ENCODE measurements around the gene PACC1. TPM values are rescaled to one million over a fixed set of nuclear protein-coding genes. Genes with fewer than 3 reads are reported as not detected.
A peak's percentile ranks its signal among the peaks of the same experiment; 100 is the strongest.

Gene PACC1
- total RNA-seq, 3 donors from 2014 or later (not counting 1 experiment from before 2014, with no cell fraction given) = 5.0 to 14.2 (median 11.4) TPM

DNA sequence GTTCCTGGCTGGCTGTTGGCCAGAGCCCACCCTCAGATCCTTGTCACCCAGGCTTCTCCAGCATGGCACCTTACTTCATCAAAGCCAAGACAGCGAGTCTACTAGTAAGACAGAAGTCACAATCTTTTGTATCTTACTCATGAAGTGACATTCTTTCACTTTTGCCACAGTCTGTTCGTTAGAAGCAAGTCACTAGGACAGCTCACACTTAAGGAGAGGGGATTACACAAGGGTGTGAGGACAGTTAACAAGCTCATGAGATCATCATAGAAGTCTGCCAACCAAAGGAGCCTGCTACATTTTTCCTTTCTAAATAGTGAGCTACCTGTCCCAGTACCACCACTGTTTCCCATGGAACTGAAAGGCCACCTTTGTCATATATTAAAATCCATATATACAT lies 61.5 kb downstream of the PACC1 start:
- Mint-ChIP-seq H3K4me3 (no peak overlapping the region), H3K27me3 (ENCODE audit: low read depth in 2 of 2) (no peaks in the 10 kb centered on the region), H3K36me3 (no peaks in the 10 kb centered on the region), H3K27ac (peak overlapping the region; percentile 29 to 72), H3K4me1 (peaks cover 4 to 6% of the 10 kb centered on the region in 2 donors), H3K9me3 (no peaks in the 10 kb centered on the region)
- Histone ChIP-seq H3K27me3 (ENCODE audit: control insufficient read depth, insufficient read depth, low read length) (no peaks in the 10 kb centered on the region), H3K36me3 (ENCODE audit: control insufficient read depth, insufficient read depth, low read length) (peaks cover 62% of the 10 kb centered on the region), H3K4me1 (ENCODE audit: control insufficient read depth, insufficient read depth, low read length) (no peaks in the 10 kb centered on the region), H3K4me3 (ENCODE audit: low read length) (no peak overlapping the region), H3K9me3 (ENCODE audit: control insufficient read depth, insufficient read depth, low read length) (no peaks in the 10 kb centered on the region), H3K27ac (ENCODE audit: low read length) (no peak overlapping the region)
- ATAC-seq = no peak
- intact Hi-C loops (cut with micrococcal nuclease) = no loop called here
- WGBS (ENCODE audit: insufficient coverage) = 89% methylated on average over 2 of the region's 2 CpGs
- no peak for DNase-seq
- no peak for TF ChIP-seq CTCF (IDR thresholded peaks at IDR 0.05)

GRCh38 chr1:212351588-212352362 lies 62.9 kb downstream of the PACC1 start:
- Histone ChIP-seq H3K9me3 (ENCODE audit: control insufficient read depth, insufficient read depth, low read length) (no peaks in the 10 kb centered on the region), H3K4me1 (ENCODE audit: control insufficient read depth, insufficient read depth, low read length) (no peaks in the 10 kb centered on the region), H3K4me3 (ENCODE audit: low read length) (no peak overlapping the region), H3K27me3 (ENCODE audit: control insufficient read depth, insufficient read depth, low read length) (no peaks in the 10 kb centered on the region), H3K36me3 (ENCODE audit: control insufficient read depth, insufficient read depth, low read length) (peaks cover 61% of the 10 kb centered on the region), H3K27ac (ENCODE audit: low read length) (no peak overlapping the region)
- H3K4me1 Mint-ChIP-seq = peaks cover 4 to 12% of the 10 kb centered on the region in 2 donors
- no peak for DNase-seq
- ATAC-seq = no peak
- intact Hi-C loops (cut with micrococcal nuclease) = no loop called here
- no peaks in the 10 kb centered on the region for H3K27me3 Mint-ChIP-seq (ENCODE audit: low read depth in 2 of 2)
- H3K27ac Mint-ChIP-seq = peak overlapping the region in 1 of 2 donors; percentile 72
- H3K4me3 Mint-ChIP-seq = no peak overlapping the region
- no peaks in the 10 kb centered on the region for H3K36me3 Mint-ChIP-seq
- TF ChIP-seq CTCF (IDR thresholded peaks at IDR 0.05) = no peak
- WGBS (ENCODE audit: insufficient coverage) = 100% methylated on average over 8 of the region's 10 CpGs
- no peaks in the 10 kb centered on the region for H3K9me3 Mint-ChIP-seq

- DNase-seq (no peak), ATAC-seq (no peak)
- H3K4me1 ChIP-seq (ENCODE audit: control insufficient read depth, insufficient read depth, low read length) = no peaks in the 10 kb centered on the region
- no peaks in the 10 kb centered on the region for H3K27me3 ChIP-seq (ENCODE audit: control insufficient read depth, insufficient read depth, low read length)
- H3K36me3 ChIP-seq (ENCODE audit: control insufficient read depth, insufficient read depth, low read length) = peaks cover 53% of the 10 kb centered on the region
- Mint-ChIP-seq H3K27ac (peak overlapping the region in 1 of 2 donors; percentile 41), H3K36me3 (no peaks in the 10 kb centered on the region), H3K4me3 (no peak overlapping the region), H3K4me1 (peaks cover 0 to 13% of the 10 kb centered on the region in 2 donors), H3K27me3 (ENCODE audit: low read depth in 2 of 2) (no peaks in the 10 kb centered on the region), H3K9me3 (no peaks in the 10 kb centered on the region)
- no CpG with 5 or more reads among the region's 1 CpG for WGBS (ENCODE audit: insufficient coverage)
- no peak overlapping the region for H3K27ac ChIP-seq (ENCODE audit: low read length)
- H3K9me3 ChIP-seq (ENCODE audit: control insufficient read depth, insufficient read depth, low read length) = no peaks in the 10 kb centered on the region
- no peak overlapping the region for H3K4me3 ChIP-seq (ENCODE audit: low read length)
- no peak for TF ChIP-seq CTCF (IDR thresholded peaks at IDR 0.05)
- intact Hi-C loops (cut with micrococcal nuclease) = no loop called here
Observed at GRCh38 chr1:212346601-212347000, 68.1 kb downstream of the PACC1 start.

GRCh38 chr1:212344905-212345304 lies 69.8 kb downstream of the PACC1 start:
- ATAC-seq = no peak
- Histone ChIP-seq H3K9me3 (ENCODE audit: control insufficient read depth, insufficient read depth, low read length) (no peaks in the 10 kb centered on the region), H3K27ac (ENCODE audit: low read length) (no peak overlapping the region), H3K4me1 (ENCODE audit: control insufficient read depth, insufficient read depth, low read length) (no peaks in the 10 kb centered on the region), H3K27me3 (ENCODE audit: control insufficient read depth, insufficient read depth, low read length) (no peaks in the 10 kb centered on the region), H3K4me3 (ENCODE audit: low read length) (no peak overlapping the region), H3K36me3 (ENCODE audit: control insufficient read depth, insufficient read depth, low read length) (peaks cover 51% of the 10 kb centered on the region)
- no peaks in the 10 kb centered on the region for H3K9me3 Mint-ChIP-seq
- no peaks in the 10 kb centered on the region for H3K36me3 Mint-ChIP-seq
- H3K27ac Mint-ChIP-seq = peak overlapping the region in 1 of 2 donors; percentile 54
- no peaks in the 10 kb centered on the region for H3K27me3 Mint-ChIP-seq (ENCODE audit: low read depth in 2 of 2)
- 100% methylated on average over 3 of the region's 4 CpGs for WGBS (ENCODE audit: insufficient coverage)
- H3K4me3 Mint-ChIP-seq = no peak overlapping the region
- no peak for DNase-seq
- peaks cover 13 to 25% of the 10 kb centered on the region in 2 donors for H3K4me1 Mint-ChIP-seq
- no peak for TF ChIP-seq CTCF (IDR thresholded peaks at IDR 0.05)
- intact Hi-C loops (cut with micrococcal nuclease) = no loop called here
